ENCODE measurements around the gene GAA.
A peak's percentile ranks its signal among the peaks of the same experiment; 100 is the strongest.
"Not testable (repeated sequence)": the region's sequence is repeated elsewhere in the genome, so short reads cannot be mapped to it uniquely, and the experiment has no call there.

Gene GAA

DNA sequence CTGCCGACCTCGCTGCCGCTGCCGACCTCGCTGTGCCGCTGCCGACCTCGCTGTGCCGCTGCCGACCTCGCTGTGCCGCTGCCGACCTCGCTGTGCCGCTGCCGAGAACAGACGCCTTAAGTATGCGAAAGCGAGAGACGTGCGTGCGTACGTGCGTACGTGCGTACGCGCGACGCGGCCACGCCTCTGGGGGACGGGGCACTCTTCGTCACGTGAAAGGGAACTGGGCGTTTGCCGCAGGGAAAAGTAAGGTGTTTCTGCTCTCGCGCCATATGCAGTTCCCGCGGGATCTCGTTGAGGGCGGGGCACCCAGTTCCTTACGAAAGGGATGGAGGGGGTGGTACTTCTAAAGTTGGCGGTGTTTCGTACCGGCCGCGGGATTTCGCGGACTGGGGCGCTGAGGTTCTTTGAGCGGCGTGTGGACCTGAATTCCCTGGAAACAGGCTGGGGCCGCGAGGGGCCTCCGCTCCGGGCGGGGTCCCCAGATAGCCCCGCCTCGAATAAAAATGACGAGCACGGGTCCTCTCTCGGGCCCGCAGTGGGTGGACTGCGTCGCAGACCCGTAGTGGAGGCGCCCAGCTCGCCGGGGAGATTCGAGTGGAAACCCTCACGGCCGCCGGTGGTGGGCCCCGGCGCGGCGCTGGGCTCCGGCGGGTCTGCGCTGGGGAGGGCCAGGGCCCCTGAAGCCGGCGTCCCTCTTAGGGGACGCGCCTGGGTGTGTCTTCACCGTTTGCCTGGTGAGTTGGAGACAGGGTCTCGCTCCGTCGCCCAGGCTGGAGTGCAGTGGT lies 45.8 kb downstream of the GAA start, which contains the start of gene EIF4A3:
Gene EIF4A3, minus strand, starts transcription at position 94 of the 788 bp plus-strand sequence. CDS start 167 bp downstream, outside the sequence.
- DNase-seq, result peak; percentile 96

DNA sequence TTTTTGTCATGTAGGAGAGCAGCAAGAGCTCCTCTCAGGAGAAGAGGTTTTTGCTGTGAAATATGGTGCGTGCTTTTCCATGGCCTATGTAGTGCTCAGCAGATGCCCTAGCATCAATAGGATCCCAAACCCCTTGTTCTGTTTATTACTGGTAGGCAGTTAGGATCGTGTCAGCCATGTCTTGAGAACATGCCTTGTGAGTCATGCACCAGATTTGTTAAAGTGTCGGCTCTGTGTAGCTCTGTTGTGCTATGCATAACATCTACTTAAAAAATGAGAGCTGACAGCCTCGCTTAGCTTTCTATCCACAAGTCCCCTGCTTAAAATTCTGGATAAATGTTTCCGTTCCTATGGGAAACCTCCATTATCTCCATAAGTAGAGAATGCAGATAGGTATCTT lies 50.0 kb downstream of the GAA start:
- no peak for DNase-seq

DNA sequence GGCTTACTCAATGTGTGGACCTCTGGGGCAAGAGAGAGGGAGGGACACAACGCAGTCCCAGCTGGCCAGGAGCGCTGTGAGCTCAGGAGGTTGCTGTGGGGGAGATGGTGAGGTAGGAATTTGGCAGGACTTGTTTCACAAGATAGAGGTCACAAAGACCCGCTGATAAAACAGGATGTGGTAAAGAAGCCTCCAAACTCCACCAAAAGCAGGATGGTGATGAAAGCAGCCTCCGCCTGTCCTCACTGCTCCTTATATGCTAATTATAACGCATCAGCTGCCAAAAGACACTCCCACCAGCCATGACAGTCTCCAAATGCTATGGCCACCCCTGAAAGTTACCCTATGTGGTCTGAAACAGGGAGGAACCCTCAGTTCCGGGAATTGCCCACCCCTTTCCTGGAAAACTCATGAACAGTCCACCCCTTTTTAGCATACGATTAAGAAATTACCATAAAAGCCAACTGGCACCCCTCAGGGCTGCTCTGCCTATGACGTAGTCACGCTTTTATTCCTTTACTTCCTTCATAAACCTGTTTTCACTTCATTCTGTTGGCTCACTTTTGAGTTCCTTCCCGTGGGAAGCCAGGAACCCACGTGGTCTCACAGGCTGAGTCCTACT lies 50.8 kb downstream of the GAA start:
- no peak for DNase-seq

DNA sequence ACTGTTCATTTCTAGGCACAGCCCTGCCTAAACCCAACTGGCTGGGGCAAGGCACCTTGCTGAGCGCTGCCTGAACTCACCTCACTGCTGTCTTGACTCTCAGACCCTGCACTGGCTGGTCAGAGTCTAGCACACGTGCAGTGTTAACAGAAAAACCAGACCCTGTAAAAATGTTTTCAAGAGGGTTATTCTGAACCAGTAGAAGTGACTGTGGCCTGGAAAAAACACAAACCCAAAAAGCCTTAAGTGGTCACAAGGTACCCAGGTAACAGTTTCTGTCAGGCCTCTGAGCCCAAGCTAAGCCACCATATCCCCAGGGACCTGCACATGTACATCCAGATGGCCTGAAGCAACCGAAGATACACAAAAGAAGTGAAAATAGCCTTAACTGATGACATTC lies 51.6 kb downstream of the GAA start:
- no peak for DNase-seq

DNA sequence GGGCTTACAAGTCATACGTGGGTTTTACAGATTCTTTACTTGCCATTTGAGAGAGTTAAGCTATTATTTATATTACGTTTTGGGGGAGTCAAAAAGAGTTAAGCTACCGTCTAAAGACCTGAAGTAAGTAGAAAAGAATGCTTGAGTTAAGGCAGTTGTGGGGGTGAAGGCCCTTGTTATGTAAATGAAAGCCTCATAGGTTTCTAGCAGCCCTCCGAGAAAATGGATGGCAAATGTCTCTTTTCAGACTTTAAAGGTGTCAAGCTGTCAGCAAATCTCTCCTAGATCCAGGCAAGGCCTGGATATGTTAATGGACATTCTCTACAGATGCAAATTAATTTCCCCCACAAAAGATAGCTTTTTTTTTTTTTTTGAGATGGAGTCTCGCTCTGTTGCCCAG lies 52.8 kb downstream of the GAA start:
- DNase-seq, result no peak

DNA sequence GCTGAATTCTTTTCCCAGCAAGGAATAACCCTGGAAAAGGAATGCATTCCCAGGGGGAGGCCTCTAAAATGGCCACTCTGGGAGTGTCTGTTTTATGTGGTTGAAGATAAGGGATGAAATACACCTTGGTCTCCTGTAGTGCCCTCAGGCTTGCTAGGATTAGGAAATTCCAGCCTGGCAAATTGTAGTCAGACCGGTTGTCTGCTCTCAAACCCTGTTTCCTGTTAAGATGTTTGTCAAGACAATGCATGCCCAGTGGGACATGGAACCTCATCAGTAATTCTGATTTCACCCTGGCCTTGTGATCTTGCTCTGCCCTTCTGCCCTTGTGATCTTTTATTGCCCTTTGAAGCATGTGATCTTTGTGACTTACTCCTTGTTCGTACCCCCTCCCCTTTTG lies 54.2 kb downstream of the GAA start:
- not testable (repeated sequence) for DNase-seq

DNA sequence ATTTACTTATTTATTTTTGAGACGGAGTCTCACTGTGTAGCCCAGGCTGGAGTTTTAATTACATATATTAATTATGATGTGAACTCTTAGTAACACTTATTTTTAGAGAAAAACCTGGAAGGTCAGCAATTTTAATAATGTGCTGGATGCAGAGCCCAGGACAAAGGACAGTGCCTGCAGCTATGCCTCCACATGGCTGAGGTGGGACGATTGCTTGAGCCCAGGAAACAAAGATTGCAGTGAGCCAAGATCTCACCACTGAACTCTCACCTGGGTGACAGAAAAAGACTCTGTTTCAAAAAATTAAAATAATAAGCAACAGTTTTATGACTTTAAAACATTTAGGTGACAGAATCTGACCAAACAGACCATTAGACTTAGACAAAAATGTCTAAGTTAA lies 57.5 kb downstream of the GAA start:
- no peak for DNase-seq

DNA sequence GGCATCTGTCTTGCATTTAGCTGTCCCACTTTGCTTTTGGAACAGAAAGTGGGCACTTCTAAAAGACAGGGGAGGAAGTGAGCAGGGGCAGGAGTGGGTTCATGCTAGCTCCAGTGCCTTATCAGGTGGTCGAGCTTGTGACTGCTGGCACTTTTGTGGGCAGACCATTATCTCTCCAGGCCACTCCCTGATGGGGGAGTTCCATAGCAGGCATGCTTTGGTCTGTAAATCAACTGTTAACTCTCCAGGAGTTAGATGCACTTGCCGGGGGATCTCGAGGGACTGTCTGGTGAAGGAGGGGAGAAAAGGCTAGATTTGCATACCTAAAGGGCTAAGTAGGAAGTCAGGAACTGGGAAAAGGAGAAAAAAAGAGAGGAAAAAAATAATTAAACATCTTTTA lies 59.2 kb downstream of the GAA start:
- DNase-seq, result no peak

DNA sequence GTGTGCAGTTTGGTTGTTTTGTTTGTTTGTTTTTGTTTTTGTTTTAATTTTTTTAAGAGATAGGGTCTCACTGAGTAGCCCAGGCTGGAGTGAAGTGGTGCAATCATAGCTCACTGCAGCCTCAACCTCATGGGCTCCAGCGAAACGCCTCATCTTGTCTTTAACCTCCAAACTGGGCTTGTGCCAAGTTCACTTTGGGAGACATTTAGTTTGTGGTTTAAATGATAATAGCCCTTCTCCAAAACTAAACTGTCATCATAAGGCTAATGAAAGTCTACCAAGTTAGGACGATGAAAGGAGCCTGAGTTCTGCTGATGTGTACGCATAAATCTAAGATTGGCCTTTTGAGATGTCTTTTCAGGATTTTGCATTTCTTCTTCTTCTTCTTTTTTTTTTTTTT lies 62.0 kb downstream of the GAA start:
- DNase-seq, result no peak

DNA sequence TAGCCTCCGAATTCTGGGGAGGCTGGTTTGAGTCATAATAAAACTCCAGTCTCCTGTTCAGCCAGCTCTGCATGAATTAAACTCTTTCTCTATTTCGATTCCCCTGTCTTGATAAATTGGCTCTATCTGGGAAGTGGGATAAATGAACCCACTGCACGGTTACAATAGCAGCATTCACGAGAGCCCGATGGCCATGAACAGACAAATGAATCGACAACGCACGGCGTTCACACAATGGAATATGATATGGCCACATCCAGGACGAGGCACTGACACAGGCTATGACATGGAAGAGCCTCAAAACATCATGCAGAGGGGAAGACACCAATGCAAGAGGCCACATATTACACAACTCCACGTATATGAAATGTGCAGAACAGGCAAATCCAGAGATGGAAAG lies 62.8 kb downstream of the GAA start:
- no peak for DNase-seq

DNA sequence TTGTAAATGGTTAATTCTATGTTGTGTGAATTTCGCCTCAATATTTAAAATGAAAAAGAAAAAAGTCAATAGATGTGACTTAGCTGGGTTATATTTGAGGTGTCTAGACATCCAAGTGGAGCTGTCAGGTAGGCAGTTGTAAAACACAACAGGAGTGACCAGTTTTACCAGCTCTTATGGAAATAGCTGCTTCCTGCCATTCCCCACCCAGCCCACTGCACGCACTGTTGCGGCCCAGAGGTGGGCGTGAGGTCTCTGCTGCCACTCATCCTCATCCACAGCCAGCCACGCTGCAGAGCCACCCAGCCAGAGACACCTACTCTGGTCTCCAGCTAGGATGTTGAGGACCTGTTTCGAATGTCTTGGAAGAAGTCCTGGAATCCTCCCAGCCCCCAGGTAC lies 65.1 kb downstream of the GAA start:
- DNase-seq, result no peak

DNA sequence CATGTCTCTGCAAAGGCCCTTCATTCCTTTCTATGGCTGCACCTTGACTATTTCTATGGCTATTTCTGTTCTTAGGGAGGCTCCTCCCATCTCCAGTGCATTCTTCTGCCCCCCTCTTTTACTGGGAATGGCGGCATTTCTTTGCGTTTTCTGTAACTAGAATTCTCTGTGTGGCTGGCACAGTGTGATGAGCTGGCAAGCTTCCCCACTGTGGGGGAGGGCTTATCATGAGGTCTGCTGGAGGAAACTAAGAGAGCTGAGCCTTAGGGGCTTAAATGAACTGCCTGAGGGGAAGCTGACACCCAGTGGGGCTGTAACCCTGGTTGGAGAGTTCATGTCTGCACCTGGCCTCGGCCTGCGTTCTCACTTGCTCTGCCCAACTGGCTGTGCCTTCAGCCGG lies 67.0 kb downstream of the GAA start:
- no peak for DNase-seq

DNA sequence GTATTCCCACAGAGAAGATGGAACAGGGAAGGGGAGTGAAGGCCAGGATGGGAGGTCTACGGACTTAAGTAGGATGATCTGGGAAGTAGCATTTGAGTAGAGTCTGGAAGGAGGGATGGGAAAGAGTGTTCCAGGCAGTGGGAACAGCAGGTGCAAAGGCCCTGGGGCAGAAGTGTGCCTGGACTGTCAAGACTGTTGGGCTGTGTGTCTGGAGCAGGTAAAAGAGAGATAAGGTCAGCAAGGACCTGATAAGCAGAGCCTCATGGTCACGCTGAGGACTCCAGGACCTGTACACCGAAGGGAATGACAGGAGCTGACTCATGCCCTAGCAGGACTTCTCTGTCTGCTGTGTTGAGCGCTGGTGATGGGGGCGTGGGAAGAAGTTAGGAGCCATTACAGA lies 67.7 kb downstream of the GAA start:
- no peak for DNase-seq

Measured in CD4-positive, alpha-beta T cell treated with Interleukin-17A for 4 hours (primary cell).